COR-L47 (cell line): ENCODE results near the gene C3orf70.

Experiments used
- DNase-seq: peaks from one replicate; lab custom pipeline; 2025; lab: John Stamatoyannopoulos, UW

The C3orf70 gene

DNA sequence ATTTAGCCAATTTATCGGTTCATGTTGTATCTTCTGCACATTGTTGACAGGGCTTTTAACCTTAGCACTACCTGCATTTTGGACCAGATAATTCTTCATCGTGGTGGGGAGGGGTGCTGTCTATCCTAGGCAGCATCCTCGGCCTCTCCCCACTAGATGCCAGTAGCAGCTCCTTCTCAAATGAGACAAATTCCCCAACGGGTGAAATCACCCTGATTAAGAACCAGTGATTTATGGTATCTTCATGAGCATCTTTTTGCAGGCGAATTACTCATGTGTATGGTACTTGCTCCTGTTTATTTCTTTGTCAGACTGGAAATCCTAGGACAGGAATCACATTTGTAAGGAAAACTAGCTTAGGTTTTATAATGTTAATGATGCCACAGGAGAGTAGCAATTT lies 68.0 kb downstream of the C3orf70 start:
- no peak for DNase-seq

DNA sequence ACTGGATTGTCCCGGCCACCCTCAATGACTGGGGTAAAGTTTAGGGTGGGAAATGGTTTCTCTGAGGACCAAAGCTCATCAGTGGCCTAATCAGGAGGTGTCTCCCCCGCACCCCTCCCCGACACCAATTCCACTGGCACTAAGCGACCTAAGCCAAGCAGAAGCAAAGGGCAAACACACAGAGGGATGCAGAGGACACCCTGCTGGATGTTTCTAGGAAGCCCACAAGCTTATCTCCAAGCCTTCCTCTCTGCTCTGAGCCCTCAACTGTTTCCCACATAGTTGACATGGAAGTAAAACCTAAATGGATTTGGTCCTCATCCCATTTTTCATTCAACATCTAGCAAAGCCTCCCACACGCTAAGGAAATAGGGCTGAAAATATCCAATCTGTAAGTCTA lies 68.5 kb downstream of the C3orf70 start:
- no peak for DNase-seq

DNA sequence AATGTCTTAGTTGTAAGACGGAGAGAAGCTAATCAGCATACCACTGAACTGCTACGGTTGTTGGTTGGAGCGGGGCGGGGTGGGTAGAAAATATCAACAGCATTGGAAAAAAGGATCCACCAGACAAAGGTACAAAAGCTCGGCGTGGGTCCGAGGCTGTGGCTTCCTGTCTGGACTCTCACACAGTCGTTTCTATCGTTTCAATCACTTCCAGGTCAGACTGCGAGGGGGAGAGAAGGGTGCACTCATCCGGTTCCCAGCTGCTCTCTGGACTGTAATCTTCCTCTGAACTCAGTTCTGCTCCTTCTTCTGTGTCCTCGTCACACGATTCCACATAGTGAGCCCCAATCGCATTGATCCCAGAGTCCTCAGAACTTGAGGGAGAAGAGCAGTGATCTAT lies 70.0 kb downstream of the C3orf70 start:
- no peak for DNase-seq

DNA sequence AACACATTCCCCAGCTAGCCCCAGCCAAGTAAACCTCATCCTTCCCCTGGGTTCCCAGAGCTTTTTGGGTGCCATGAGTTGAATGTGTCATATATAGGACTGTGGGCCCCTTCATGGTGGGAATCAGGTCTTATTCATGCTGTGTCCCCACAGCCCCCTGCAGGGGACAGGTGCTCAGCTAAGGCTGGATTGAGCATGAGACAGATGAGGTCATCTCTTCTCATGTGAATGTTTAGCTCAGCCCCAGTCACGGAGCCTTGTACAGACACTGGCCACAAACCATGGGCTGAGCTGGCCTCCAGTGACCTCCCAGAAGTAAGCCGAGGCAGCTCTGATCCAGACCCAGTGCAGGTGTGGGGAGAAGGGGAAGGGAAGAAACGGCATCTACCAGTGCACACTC lies 70.7 kb downstream of the C3orf70 start:
- DNase-seq: no peak

DNA sequence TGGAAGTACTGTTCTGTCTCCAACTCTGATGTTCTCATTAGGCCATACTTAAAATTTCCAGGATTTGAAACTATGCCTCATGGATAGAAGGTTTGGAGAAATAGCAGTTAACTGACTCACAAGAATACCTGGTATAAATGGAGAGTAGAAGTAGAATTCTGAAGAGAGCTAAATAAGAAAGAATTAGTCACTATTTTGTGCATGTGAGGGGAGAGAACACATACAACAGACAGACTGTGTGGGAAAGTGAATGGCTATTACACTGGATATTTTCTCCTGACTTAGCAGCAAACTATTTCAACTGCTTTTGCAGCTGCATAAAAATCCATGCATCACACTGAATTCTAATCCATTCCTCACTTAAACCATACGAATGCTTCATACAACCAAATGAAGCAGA lies 71.3 kb downstream of the C3orf70 start:
- DNase-seq: no peak

DNA sequence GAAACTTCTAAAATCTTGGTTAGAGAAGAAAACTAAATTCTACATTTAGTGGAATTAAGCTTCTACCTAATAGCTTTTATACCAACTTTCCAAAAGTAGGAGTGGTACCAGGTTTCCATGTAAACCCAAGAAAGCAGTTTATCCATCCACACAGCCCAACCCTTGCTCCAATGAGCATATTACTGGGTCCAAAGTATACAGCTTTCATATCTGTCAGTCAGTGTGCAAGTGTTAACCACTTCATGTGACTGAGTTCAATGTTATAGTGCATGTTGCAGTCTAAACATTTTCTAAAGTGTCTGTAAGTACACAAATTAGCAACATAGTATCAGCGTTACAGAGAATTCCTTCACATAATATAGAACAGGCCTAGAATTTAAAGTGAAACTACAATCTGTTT lies 73.2 kb downstream of the C3orf70 start:
- no peak for DNase-seq

DNA sequence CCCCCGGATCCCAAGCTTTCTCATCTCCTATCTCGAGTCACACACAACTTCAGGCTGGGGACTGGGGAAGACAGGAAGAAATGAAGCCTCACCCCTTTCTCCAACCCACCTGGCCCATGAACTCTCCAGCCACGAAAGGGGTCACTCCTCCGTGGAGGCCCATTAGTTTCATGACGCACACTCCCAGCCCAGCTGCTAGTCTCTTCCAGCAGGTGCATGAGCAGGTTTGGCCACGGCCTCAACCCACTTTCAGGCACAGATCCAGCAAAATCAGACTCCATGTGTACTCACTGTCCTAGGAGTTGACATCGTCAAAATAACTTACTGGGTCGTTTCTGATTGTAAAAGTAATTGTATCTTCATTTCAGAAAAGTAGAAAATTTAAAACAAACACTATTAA lies 76.6 kb downstream of the C3orf70 start:
- DNase-seq: no peak

DNA sequence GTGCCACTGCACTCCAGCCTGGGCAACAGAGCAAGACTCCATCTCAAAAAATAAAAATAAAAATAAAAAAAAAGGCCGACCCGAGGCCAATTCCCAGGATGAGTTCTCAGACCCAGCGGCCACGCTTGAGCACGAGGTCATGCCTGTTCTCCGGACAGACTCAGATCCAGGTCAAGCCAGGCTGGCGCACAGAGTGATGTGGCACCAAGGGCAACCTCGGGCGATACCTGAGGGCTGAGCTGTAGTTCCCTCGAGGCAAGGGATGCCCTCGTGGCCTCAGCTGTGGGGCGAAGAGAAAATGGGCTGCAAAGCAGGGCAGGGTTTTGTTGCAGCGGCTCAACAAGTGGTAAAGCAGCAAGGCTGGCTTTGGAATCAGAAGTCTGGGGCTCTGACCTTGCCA lies 77.3 kb downstream of the C3orf70 start:
- DNase-seq: no peak

DNA sequence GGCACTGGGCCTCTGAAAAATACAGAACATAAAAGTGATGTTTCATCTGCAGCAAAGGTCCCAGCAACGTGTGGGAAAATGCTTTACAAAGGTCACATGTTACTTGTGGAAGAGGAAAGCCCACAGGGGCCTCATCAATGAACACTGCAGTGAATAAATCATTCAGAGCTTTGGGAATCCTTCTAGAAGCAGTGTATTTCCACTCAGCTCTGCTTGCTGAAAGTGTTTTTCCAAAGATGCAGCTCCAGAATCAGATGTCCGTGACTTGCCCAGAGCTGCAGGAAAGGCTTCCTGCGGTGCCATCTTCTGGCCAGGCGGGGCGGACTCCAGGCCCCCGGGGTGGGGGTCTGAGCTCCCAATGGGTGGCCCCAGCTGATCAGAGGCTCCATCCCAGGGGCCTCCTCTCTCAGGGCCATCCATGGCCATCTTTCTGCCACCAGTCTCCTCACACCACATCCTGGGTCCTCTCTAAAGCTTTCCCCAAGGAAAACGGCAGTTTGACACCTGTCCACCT lies 81.5 kb downstream of the C3orf70 start:
- DNase-seq: no peak

DNA sequence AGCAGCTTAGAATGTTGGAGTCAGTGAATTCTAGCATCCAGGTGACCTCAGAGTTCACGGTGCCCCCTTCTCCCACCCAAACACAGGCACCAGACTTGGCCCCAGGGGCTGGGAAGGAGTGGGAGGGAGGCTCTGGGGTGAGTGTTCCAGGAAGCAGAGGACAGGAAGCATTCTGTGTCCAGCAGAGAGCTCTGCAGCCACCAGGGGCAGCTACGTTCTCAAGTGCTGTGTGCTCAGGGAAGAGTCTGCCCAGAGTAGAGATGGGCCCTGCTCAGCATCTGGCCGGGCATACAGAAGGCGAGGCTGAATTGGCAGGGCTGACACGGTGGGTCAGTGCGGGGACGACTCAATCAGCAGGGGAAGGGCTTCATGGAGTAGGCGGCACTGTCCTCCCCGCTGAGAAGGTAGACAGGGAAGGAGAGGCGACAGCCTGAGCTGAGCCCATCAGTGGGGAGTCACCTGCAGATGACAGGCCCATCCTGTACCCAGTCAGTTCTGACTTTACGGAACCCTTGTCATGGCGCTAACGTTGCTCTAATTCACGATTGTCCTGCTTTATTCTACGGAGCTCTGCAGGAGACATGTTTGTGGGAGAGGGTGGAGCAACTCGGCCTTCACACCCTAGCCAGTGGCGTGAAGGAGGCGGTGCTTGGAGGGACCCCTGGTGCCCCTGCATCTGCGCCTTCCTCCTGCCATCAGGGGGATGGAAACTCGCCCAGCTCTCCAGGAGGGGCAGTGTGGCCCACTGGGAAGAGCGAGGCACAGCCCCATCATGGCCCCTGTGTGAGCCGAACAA lies 82.2 kb downstream of the C3orf70 start:
- no peak for DNase-seq

DNA sequence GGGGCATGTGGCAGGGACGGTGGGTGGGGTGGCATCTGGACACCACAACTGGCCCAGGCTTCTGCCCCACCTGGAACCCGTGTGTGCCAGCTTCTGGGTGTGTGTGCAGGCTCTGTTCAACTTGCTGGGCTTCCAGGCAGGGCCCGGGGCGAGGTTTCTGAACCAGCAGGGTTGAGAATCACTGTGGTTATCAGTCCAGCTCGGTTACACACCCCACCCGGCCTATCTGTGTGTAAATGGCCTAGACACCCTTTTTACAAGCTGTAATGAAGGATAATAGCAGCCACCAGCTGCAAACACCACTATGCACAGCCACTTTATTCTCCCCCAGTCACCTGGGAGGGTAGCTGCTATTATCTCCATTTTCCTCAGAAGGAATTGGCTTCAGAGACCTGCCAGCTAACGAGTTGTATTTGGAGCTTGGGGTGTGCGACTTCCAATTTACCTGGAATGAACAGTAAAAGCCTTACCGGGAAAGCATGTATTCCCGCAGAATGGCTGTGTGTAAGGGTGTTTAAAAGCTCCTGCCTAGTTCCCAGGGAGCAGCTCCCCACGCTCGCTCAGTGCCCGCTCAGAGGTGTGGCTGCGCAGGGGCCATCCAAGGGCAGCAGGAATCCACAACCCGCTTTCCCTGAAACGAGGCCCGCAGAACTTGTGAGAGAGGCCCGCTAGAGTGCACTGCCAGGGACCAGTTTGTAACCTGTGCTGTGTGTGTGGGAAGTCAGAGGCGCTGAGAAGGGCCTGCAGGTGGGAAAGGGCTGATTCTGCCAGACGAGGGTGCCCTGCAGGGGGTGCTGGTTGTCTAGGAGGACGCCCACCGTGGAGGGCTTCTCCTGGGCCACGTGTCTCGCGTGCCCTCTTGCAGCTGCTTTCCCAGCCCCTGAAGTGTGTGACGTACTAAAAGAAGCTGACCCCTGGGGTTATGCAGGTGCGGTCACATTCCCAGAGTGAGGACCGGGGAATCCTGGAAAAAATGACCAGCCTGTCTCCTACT lies 83.5 kb downstream of the C3orf70 start:
- no peak for DNase-seq

DNA sequence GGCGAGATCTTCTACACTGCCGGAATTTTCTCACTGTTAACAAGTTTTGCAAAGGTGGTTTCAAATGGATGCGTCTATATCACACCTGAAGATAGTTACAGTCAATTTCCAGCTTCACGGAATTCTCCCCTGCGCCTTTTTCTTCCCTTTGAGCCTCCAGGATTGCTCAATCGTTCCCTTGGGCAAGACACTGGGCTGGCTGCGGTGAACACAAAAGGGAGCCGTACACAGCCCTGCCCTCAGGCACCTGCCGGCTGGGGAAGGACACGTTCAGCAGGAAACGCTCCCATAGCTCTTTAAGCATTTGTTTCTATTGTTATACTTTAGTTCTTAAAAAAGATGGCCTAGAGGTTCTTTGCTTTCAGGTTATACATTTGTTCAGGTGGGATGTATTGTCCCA lies 85.7 kb downstream of the C3orf70 start:
- no peak for DNase-seq

DNA sequence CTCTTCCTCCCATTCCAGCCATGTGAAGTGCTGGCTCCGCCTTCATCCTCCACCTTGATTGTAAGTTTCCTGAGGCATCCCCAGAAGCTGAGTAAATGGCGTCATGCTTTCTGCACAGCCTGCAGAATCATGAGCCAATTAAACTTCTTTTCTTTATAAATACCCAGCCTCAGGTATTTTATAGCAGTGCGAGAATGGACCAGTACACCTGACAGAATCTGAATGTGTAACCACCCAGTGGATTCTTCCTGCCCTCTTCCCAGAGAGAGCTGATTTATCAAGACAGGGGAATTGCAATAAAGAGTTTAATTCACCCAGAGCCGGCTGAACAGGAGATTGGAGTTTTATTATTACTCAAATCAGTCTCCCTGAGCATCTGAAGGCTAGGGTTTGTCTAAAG lies 86.6 kb downstream of the C3orf70 start:
- no peak for DNase-seq

DNA sequence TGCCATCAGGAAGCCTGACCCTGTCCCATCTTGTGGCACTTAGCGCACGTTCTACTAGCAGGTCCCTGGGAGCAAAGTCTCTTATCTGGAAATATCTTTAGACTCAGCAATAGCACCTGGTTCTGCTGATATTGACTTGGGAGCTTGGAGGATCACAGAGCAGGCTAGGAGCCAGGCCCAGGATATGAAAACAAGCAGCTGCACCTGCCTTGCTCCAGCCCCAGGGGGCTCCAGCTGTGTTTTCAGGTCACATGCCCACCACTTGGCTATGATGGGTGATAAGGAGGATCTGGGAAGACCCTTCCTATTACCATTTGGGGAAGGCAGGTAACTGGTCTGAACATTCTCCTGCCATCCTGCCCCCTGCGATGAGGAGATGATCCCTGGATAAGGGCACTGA lies 87.8 kb downstream of the C3orf70 start:
- no peak for DNase-seq

DNA sequence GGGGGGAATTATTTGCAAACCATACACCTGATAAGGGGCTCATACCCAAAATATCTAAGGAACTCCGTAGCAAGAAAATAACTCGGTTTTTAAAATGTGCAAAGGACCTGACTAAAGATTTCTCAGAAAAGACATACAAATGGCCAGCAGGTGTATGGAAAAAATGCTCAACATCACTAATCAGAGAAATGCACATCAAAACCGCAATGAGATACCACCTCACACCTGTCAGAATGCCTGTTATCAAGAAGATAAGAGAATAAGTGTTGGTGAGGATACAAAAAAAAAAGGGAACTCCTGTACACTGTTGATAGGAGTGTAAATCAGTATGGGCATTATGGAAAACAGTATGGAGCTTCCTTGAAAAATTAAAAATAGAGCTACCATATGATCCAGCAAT lies 89.4 kb downstream of the C3orf70 start:
- no peak for DNase-seq

DNA sequence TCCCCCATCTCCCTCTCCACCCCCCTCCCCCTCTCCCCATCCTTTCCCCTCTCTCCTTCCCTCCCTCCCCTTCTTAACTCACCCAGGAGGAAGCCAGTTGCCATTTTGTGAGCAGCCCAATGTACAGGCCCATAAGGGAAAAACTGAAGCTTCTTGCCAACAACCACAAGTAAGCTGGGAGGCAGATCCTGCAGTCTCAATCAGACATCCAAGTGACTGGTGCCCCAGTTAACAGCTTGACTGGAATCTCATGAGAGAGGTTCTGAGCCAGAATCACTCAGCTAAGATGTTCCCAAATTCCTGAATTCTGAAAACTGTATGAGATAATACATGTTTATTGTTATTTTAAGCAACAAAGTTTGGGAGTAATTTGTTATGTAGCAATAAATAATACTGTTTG lies 90.7 kb downstream of the C3orf70 start:
- no peak for DNase-seq

DNA sequence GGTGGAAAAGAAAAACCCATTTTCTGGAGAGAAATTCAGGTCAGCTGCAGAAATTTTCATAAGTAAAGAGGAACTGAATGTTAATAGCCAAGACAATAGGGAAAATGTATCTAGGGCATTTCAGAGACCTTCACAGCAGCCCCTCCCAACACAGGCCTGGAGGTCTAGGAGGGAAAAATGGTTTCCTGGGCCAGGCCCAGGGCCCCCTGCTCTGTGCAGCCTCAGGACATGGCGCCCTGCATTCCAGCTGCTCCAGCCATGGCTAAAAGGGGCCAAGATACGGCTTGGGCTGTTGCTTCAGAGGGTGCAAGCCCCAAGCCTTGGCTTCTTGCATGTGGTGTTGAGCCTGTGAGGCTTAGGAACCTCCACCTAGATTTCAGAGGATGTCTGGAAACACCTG lies 92.2 kb downstream of the C3orf70 start:
- no peak for DNase-seq

DNA sequence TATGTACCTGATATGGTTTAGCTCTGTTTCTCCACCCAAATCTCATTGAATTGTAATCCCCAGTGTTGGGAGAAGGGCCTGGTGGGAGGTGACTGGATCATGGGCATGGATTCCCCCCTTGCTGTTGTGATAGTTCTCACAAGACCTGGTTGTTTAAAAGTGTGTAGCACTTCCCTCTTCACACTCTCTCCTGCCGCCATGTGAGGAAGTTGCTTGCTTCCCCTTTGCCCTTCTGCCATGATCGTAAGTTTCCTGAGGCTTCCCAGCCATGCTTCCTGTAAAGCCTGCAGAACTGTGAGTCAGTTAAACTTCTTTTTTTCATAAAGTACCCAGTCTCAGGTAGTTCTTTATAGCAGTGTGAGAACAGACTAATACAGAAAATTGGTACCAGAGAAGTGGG lies 93.1 kb downstream of the C3orf70 start:
- no peak for DNase-seq

DNA sequence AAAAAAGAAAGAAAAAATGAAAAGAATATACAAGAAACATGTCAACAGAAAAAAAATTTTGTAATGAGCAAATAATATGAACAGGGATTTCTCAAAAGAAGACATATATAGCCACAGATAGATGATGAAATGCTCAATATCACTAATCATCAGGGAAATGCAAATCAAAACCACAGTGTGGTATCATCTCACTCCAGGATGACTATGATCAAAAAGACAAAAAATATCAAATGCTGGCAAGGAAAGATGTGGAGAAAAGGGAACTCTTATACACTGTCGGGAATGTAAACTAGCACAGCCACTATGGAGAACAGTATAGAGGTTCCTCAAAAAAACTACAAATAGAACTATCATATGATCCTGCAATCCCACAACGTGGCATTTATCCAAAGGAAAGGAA lies 94.1 kb downstream of the C3orf70 start:
- no peak for DNase-seq

DNA sequence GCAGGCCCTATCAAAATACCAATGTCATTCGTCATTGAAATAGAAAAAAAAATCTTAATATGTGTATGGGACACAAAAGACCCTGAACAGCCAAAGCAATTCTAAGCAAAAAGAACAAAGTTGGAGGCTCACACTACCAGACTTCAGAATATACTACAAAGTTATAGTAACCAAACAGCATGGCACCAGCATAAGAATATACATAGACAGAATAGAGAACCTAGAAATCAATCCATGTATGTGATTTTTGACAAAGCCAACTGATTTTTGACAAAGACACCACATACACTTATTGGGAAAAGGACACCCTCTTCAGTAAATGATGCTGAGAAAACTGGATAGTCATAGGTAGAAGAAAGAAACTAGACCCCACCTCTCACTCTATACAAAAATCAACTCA lies 95.0 kb downstream of the C3orf70 start:
- DNase-seq: no peak

DNA sequence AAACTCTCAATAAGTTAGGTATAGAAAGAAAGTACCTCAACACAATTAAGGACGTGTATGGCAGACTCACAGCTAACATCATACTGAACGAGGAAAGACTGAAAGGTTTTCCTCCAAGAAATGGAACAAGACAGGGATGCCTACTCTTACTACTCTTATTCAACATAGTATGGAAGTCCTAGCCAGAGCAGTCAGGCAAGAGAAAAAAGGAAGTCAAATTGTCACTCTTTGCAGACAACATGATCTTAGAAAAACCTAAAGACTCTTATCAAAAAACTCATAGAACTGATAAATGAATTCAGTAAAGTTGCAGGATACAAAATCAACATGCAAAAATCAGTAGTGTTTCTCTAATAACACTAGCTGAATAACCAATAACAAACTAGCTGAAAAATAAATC lies 96.0 kb downstream of the C3orf70 start:
- DNase-seq: no peak

DNA sequence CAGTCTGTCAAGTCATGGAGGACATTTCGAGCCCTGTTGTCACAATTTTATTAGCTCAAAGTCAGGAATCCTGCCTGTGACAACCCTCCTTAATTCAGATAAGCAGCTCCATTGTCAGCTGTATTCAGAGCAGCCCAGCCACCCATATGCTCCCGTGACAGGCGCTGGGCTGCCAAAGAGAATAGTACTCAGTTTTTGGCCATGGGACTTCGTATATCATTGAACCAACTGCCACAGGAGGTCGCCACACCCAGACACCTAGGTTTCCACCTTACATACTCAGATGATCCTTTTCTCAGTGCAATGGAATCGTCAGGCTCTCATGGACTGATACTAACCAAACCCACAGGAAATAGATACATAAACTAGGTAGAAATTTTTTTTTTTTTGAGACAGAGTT lies 100.2 kb downstream of the C3orf70 start:
- no peak for DNase-seq

DNA sequence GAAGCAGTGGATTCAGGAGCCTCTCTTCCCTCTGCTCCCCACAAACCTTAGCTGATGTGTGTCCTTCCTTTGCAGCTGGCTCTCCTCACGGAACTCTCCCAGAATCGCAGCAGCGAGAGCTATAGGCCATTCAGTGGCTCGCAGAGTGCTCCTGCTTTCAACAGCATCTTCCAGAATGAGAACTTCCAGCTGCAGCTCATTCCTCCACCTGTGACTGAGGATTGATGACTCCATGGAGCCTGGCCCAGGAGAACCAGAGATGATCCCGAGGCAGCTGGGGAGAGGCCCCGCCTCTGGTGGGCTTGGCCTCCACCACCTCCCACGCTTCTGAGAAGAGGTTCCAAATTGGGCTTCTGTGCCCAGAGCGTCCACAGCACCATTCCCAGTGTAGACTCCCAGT lies 101.1 kb downstream of the C3orf70 start:
- DNase-seq: no peak
